Mucosa of stomach (tissue), 1 donor: ENCODE results near the gene ERICH2.

Experiments used
- H3K27me3 ChIP-seq: one replicate; pipeline ENCODE4 v1.7.0; 2013; ENCODE audit warnings: mild to moderate bottlenecking, low read length; ENCODE audit not compliant: control insufficient read depth, insufficient read depth
- H3K36me3 ChIP-seq: one replicate; pipeline ENCODE4 v1.7.0; 2013; ENCODE audit warnings: low read length; ENCODE audit not compliant: control insufficient read depth, insufficient read depth
- H3K4me1 ChIP-seq: one replicate; pipeline ENCODE4 v1.7.0; 2013; ENCODE audit warnings: mild to moderate bottlenecking, low read length; ENCODE audit not compliant: control insufficient read depth, insufficient read depth
- H3K4me3 ChIP-seq: one replicate; pipeline ENCODE4 v1.7.0; 2013; ENCODE audit warnings: low read length
- H3K9ac ChIP-seq: one replicate; pipeline ENCODE4 v1.7.0; 2013; ENCODE audit warnings: mild to moderate bottlenecking, low read length, moderate library complexity
- H3K9me3 ChIP-seq: one replicate; pipeline ENCODE4 v1.7.0; 2013; ENCODE audit warnings: mild to moderate bottlenecking, low read length, moderate library complexity; ENCODE audit not compliant: control insufficient read depth
- donor health status: Pancreatic carcinoma.

The ERICH2 gene

GRCh38 chr2:170770606-170771420, 635 bp downstream of the ERICH2 start:
- H3K27me3 ChIP-seq = no peaks in the 10 kb centered on the region
- no peaks in the 10 kb centered on the region for H3K9me3 ChIP-seq
- H3K4me3 ChIP-seq = peak overlapping the region; percentile 96
- H3K4me1 ChIP-seq = no peaks in the 10 kb centered on the region
- H3K9ac ChIP-seq = peak overlapping the region; percentile 89
- H3K36me3 ChIP-seq = no peaks in the 10 kb centered on the region

GRCh38 chr2:170771421-170771937, 1.3 kb downstream of the ERICH2 start:
- no peaks in the 10 kb centered on the region for H3K4me1 ChIP-seq
- H3K9me3 ChIP-seq = no peaks in the 10 kb centered on the region
- peak overlapping the region; percentile 9 for H3K4me3 ChIP-seq
- no peaks in the 10 kb centered on the region for H3K36me3 ChIP-seq
- H3K27me3 ChIP-seq = no peaks in the 10 kb centered on the region
- peak overlapping the region; percentile 41 for H3K9ac ChIP-seq

GRCh38 chr2:170772295-170772694, 2.1 kb downstream of the ERICH2 start:
- no peaks in the 10 kb centered on the region for H3K27me3 ChIP-seq
- H3K9ac ChIP-seq = no peak overlapping the region
- no peaks in the 10 kb centered on the region for H3K9me3 ChIP-seq
- no peak overlapping the region for H3K4me3 ChIP-seq
- H3K36me3 ChIP-seq = no peaks in the 10 kb centered on the region
- H3K4me1 ChIP-seq = no peaks in the 10 kb centered on the region

GRCh38 chr2:170774074-170774473, 3.9 kb downstream of the ERICH2 start:
- no peaks in the 10 kb centered on the region for H3K9me3 ChIP-seq
- H3K4me1 ChIP-seq = no peaks in the 10 kb centered on the region
- no peaks in the 10 kb centered on the region for H3K36me3 ChIP-seq
- no peak overlapping the region for H3K4me3 ChIP-seq
- no peak overlapping the region for H3K9ac ChIP-seq
- no peaks in the 10 kb centered on the region for H3K27me3 ChIP-seq

- Histone ChIP-seq H3K9me3 (no peaks in the 10 kb centered on the region), H3K9ac (no peak overlapping the region), H3K4me1 (no peaks in the 10 kb centered on the region), H3K4me3 (no peak overlapping the region), H3K27me3 (no peaks in the 10 kb centered on the region), H3K36me3 (no peaks in the 10 kb centered on the region)
These were observed 8.7 kb downstream of the ERICH2 start for GRCh38 chr2:170778900-170779299.

- Histone ChIP-seq H3K9ac (no peak overlapping the region), H3K27me3 (no peaks in the 10 kb centered on the region), H3K4me1 (no peaks in the 10 kb centered on the region), H3K9me3 (no peaks in the 10 kb centered on the region), H3K36me3 (no peaks in the 10 kb centered on the region), H3K4me3 (no peak overlapping the region)
These were observed 9.1 kb downstream of the ERICH2 start for GRCh38 chr2:170779304-170779703.

GRCh38 chr2:170782673-170783072, 12.5 kb downstream of the ERICH2 start:
- Histone ChIP-seq H3K9ac (no peak overlapping the region), H3K4me3 (no peak overlapping the region), H3K36me3 (no peaks in the 10 kb centered on the region), H3K27me3 (no peaks in the 10 kb centered on the region), H3K4me1 (no peaks in the 10 kb centered on the region), H3K9me3 (no peaks in the 10 kb centered on the region)

- H3K27me3 ChIP-seq = no peaks in the 10 kb centered on the region
- no peaks in the 10 kb centered on the region for H3K36me3 ChIP-seq
- H3K4me1 ChIP-seq = no peaks in the 10 kb centered on the region
- no peaks in the 10 kb centered on the region for H3K9me3 ChIP-seq
- no peak overlapping the region for H3K9ac ChIP-seq
- H3K4me3 ChIP-seq = no peak overlapping the region
These were observed 13.4 kb downstream of the ERICH2 start for GRCh38 chr2:170783549-170783948.

- H3K4me1 ChIP-seq = no peaks in the 10 kb centered on the region
- no peaks in the 10 kb centered on the region for H3K27me3 ChIP-seq
- H3K4me3 ChIP-seq = no peak overlapping the region
- H3K9ac ChIP-seq = no peak overlapping the region
- H3K9me3 ChIP-seq = no peaks in the 10 kb centered on the region
- no peaks in the 10 kb centered on the region for H3K36me3 ChIP-seq
These were observed 28.8 kb downstream of the ERICH2 start for GRCh38 chr2:170798996-170799395.

- H3K9ac ChIP-seq = no peak overlapping the region
- H3K27me3 ChIP-seq = no peaks in the 10 kb centered on the region
- no peak overlapping the region for H3K4me3 ChIP-seq
- H3K9me3 ChIP-seq = no peaks in the 10 kb centered on the region
- H3K4me1 ChIP-seq = no peaks in the 10 kb centered on the region
- no peaks in the 10 kb centered on the region for H3K36me3 ChIP-seq
These were observed 36.4 kb downstream of the ERICH2 start for GRCh38 chr2:170806548-170806947.

GRCh38 chr2:170812710-170813600, 42.8 kb downstream of the ERICH2 start:
- H3K36me3 ChIP-seq = no peaks in the 10 kb centered on the region
- H3K9me3 ChIP-seq = no peaks in the 10 kb centered on the region
- no peak overlapping the region for H3K9ac ChIP-seq
- peaks cover 52% of the 10 kb centered on the region for H3K27me3 ChIP-seq
- peaks cover 25% of the 10 kb centered on the region for H3K4me1 ChIP-seq
- no peak overlapping the region for H3K4me3 ChIP-seq
